PC-9 (cell line): ENCODE data around the gene RPS26. TPM values are rescaled to one million over a fixed set of nuclear protein-coding genes. Genes with fewer than 3 reads are reported as not detected.

Experiments used
- BruUV-seq: library from RNA; stranded (reverse); fragments of 400-500 nt; replicated peaks from 2 replicates; lab custom pipeline; 2021; lab: Mats Ljungman, UMichigan
- CTCF ChIA-PET: fragments of 300-600 bp; sonication (Branson Sonifier 250); formaldehyde crosslinking; loops from one replicate; lab custom pipeline; 2022; ENCODE audit warnings: antibody characterized with exemption; lab: Charles Lee
- POLR2A ChIA-PET: fragments of 300-600 bp; sonication (Branson Sonifier 250); formaldehyde crosslinking; loops from one replicate; lab custom pipeline; 2022; ENCODE audit warnings: antibody characterized with exemption; ENCODE audit not compliant: unreplicated experiment; lab: Charles Lee
- DNase-seq, 2 experiments: peaks; one replicate each; pipeline versions ENCODE4 v3.0.0 to v3.0.0-alpha.2; 2015 to 2022; ENCODE audit warnings: mixed read lengths in 1 of 2
- H2AFZ ChIP-seq: fragments of 200-600 bp; sonication (generic); 2 replicates; pipeline ENCODE4 v1.8.1; 2017; ENCODE audit warnings: antibody characterized with exemption
- H3F3A ChIP-seq: fragments of 200-600 bp; sonication (generic); 2 replicates; pipeline ENCODE4 v1.8.1; 2017; ENCODE audit warnings: antibody characterized with exemption, mild to moderate bottlenecking, low read depth; ENCODE audit not compliant: insufficient read depth
- H3K27ac ChIP-seq: fragments of 200-600 bp; sonication (generic); 2 replicates; pipeline ENCODE4 v1.6.1; 2016; ENCODE audit warnings: mixed run types
- H3K27me3 ChIP-seq: fragments of 200-600 bp; sonication (generic); 2 replicates; pipeline ENCODE4 v1.6.1; 2016; ENCODE audit warnings: low read depth, mixed run types; ENCODE audit not compliant: insufficient read depth
- H3K36me3 ChIP-seq: fragments of 200-600 bp; sonication (generic); 2 replicates; pipeline ENCODE4 v1.6.1; 2016; ENCODE audit warnings: low read depth, mixed run types
- H3K4me1 ChIP-seq: fragments of 200-600 bp; sonication (generic); replicated peaks from 2 replicates; pipeline ENCODE4 v1.6.1; 2016; ENCODE audit warnings: mixed run types; ENCODE audit not compliant: insufficient read depth
- H3K4me2 ChIP-seq: fragments of 200-600 bp; sonication (generic); 2 replicates; pipeline ENCODE4 v1.6.1; 2017; ENCODE audit warnings: mixed run types
- H3K4me3 ChIP-seq: fragments of 200-600 bp; sonication (generic); 2 replicates; pipeline ENCODE4 v1.6.1; 2016; ENCODE audit warnings: mixed run types
- H3K79me2 ChIP-seq: fragments of 200-600 bp; sonication (generic); 2 replicates; pipeline ENCODE4 v1.6.1; 2017; ENCODE audit warnings: low read depth, mixed run types
- H3K9me2 ChIP-seq: fragments of 200-600 bp; sonication (generic); 2 replicates; pipeline ENCODE4 v1.8.1; 2017; ENCODE audit warnings: mild to moderate bottlenecking; ENCODE audit not compliant: insufficient read depth
- H3K9me3 ChIP-seq: fragments of 200-600 bp; sonication (generic); 2 replicates; pipeline ENCODE4 v1.8.1; 2016; ENCODE audit warnings: low read depth; ENCODE audit not compliant: insufficient read depth
- H4K20me1 ChIP-seq: fragments of 200-600 bp; sonication (generic); 2 replicates; pipeline ENCODE4 v1.8.1; 2017; ENCODE audit not compliant: insufficient read depth
- CTCF ChIP-seq: fragments of 200-600 bp; sonication (generic); conservative IDR thresholded peaks from 2 replicates; pipeline ENCODE4 v1.6.1; 2017; ENCODE audit warnings: mixed run types, antibody characterized with exemption, mild to moderate bottlenecking, moderate library complexity
- EZH2 ChIP-seq: fragments of 200-600 bp; sonication (generic); IDR thresholded peaks from 2 replicates; pipeline ENCODE4 v1.8.0; 2017; ENCODE audit warnings: antibody characterized with exemption, low read depth
- intact Hi-C: fragments of 100-400 bp; cut with micrococcal nuclease; formaldehyde crosslinking; loops from one replicate; pipeline ENCODE4 v1.10.0; 2022; ENCODE audit not compliant: unreplicated experiment
- total RNA-seq: library from RNA; stranded (reverse); gene quantifications from 2 replicates; pipeline ENCODE4 v1.2.3, GENCODE V29; 2021

Gene RPS26
- total RNA-seq, 1 experiment from 2014 or later = 43.3 TPM

DNA sequence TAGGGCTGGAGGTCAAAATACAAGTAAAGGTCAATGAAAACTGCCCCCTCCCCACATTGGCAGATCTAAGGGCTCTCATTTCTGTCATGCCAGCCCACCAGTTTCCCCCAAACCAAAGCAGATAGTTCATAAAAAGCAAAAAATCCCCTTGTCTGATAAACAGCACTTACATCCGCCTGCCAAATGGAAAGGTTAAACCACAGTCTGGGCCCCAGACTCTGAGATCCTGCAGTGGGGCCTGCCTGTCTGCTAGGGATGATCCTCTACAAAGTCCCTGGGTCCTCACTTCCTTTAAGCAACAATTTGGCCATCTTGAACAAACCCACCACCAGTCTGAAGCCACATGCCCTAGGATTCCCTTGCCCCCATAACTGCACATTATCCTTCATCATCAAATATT is 9.7 kb upstream of the RPS26 start:
- Histone ChIP-seq H3K9me3 (no peaks in the 10 kb centered on the region), H3K9me2 (no peaks in the 10 kb centered on the region), H3K4me1 (peaks cover 17% of the 10 kb centered on the region), H3F3A (peaks cover 25% of the 10 kb centered on the region), H2AFZ (no peak overlapping the region), H3K79me2 (no peaks in the 10 kb centered on the region), H3K4me2 (no peak overlapping the region), H3K4me3 (no peak overlapping the region), H3K36me3 (no peaks in the 10 kb centered on the region), H3K27ac (no peak overlapping the region), H4K20me1 (no peaks in the 10 kb centered on the region), H3K27me3 (no peaks in the 10 kb centered on the region)
- intact Hi-C loops = no loop called here
- ChIA-PET CTCF (no interaction called here), POLR2A (no interaction called here)
- no TSS peak for BruUV-seq
- no peak for TF ChIP-seq EZH2
- TF ChIP-seq CTCF = no peak
- DNase-seq = no peak

DNA sequence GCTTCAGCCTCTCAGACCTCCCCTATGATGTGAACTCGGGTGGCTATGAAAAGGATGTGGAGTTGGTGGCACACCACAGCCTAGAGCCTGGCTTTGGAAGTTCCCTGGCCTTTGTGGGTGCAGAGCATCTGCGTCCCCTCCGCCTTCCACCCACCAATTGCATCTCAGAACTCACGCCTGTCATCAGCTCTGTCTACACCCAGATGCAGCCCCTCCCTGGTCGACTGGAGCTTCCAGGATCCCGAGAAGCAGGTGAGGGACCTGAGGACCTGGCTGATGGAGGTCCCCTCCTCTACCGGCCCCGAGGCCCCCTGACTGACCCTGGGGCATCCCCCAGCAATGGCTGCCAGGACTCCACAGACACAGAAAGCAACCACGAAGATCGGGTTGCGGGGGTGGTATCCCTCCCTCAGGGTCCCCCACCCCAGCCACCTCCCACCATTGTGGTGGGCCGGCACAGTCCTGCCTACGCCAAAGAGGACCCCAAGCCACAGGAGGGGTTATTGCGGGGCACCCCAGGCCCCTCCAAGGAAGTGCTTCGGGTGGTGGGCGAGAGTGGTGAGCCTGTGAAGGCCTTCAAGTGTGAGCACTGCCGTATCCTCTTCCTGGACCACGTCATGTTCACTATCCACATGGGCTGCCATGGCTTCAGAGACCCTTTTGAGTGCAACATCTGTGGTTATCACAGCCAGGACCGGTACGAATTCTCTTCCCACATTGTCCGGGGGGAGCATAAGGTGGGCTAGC is 7.0 kb upstream of the RPS26 start:
- intact Hi-C loops = no loop called here
- no peaks in the 10 kb centered on the region for H3K9me3 ChIP-seq
- H3K27ac ChIP-seq = no peak overlapping the region
- TF ChIP-seq CTCF (no peak), EZH2 (no peak)
- no peaks in the 10 kb centered on the region for H4K20me1 ChIP-seq
- H3K9me2 ChIP-seq = no peaks in the 10 kb centered on the region
- no TSS peak for BruUV-seq
- no peak overlapping the region for H2AFZ ChIP-seq
- no peak for DNase-seq
- no peak overlapping the region for H3K4me3 ChIP-seq
- H3K4me2 ChIP-seq = no peak overlapping the region
- ChIA-PET POLR2A (interaction anchor here (0.6 to 0.7 kb wide), 2 partner anchors 205 to 713 kb away, joined by 3 to 5 read pairs; no protein-coding TSS in a partner anchor), CTCF (no interaction called here)
- H3K79me2 ChIP-seq = no peaks in the 10 kb centered on the region
- H3K4me1 ChIP-seq = peaks cover 2% of the 10 kb centered on the region
- H3K27me3 ChIP-seq = no peaks in the 10 kb centered on the region
- peaks cover 3% of the 10 kb centered on the region; the same call in 1 of the 2 replicates for H3F3A ChIP-seq
- H3K36me3 ChIP-seq = no peaks in the 10 kb centered on the region

GRCh38 chr12:56037161-56037560 is 4.6 kb upstream of the RPS26 start:
- H3K9me2 ChIP-seq = no peaks in the 10 kb centered on the region
- no peak for TF ChIP-seq CTCF
- no peak for DNase-seq
- no peak overlapping the region for H3K4me3 ChIP-seq
- no peaks in the 10 kb centered on the region for H3K36me3 ChIP-seq
- H3K79me2 ChIP-seq = peaks cover 3% of the 10 kb centered on the region
- no peak overlapping the region for H2AFZ ChIP-seq
- no peak overlapping the region for H3K4me2 ChIP-seq
- peaks cover 15% of the 10 kb centered on the region for H3K4me1 ChIP-seq
- POLR2A ChIA-PET = interaction anchor here (0.6 kb wide), 1 partner anchor 957 kb away, joined by 5 read pairs; a partner anchor contains a TSS
- CTCF ChIA-PET = interaction anchor here (0.6 kb wide), 2 partner anchors 54 to 105 kb away, joined by 3 read pairs; no protein-coding TSS in a partner anchor
- H3K27me3 ChIP-seq = no peaks in the 10 kb centered on the region
- BruUV-seq = no TSS peak
- no peaks in the 10 kb centered on the region for H4K20me1 ChIP-seq
- H3F3A ChIP-seq = peaks cover 12% of the 10 kb centered on the region
- no peak overlapping the region for H3K27ac ChIP-seq
- H3K9me3 ChIP-seq = no peaks in the 10 kb centered on the region
- intact Hi-C loops = no loop called here
